IMR-90 (cell line): ENCODE results near the gene CAMKMT. TPM values are rescaled to one million over a fixed set of nuclear protein-coding genes. Genes with fewer than 3 reads are reported as not detected.
A peak's percentile ranks its signal among the peaks of the same experiment; 100 is the strongest.

Experiments
- ATAC-seq: fragments of 200-7000 bp; cut with Tn5 transposase; 2 replicates; pipeline ENCODE4 v1.9.1; 2020; ENCODE audit warnings: low read depth, mild to moderate bottlenecking, moderate library complexity
- BruUV-seq: library from RNA; stranded (reverse); fragments of 400-500 nt; replicated peaks from 2 replicates; lab custom pipeline; 2021; lab: Mats Ljungman, UMichigan
- CTCF ChIA-PET: fragments of 300-600 bp; formaldehyde crosslinking; extraction: SDS; loops from one replicate; lab custom pipeline; 2021; ENCODE audit warnings: antibody characterized with exemption; lab: Yijun Ruan, JAX
- POLR2A ChIA-PET: fragments of 300-600 bp; sonication (Branson Sonifier 250); formaldehyde crosslinking; loops from one replicate; lab custom pipeline; 2022; ENCODE audit warnings: antibody characterized with exemption; ENCODE audit not compliant: unreplicated experiment; lab: Charles Lee
- DNase-seq: peaks from one replicate; pipeline ENCODE4 v3.0.0; 2013
- H2AFZ ChIP-seq: replicated peaks from 2 replicates; pipeline ENCODE3; 2013; ENCODE audit warnings: low read length, mild to moderate bottlenecking; ENCODE audit not compliant: poor library complexity
- H2AK5ac ChIP-seq: 2 replicates; pipeline ENCODE4 v1.6.1; 2013; ENCODE audit warnings: low read depth, low read length, inconsistent platforms
- H2AK9ac ChIP-seq: replicated peaks from 2 replicates; pipeline ENCODE3; 2013; ENCODE audit warnings: mild to moderate bottlenecking, low read depth, low read length, moderate library complexity; ENCODE audit not compliant: poor library complexity
- H2BK120ac ChIP-seq: 2 replicates; pipeline ENCODE4 v1.6.1; 2013; ENCODE audit warnings: low read depth, low read length, inconsistent platforms
- H2BK15ac ChIP-seq: 3 replicates; pipeline ENCODE4 v1.6.1; 2013; ENCODE audit warnings: low read depth, low read length, inconsistent platforms
- H2BK20ac ChIP-seq: 2 replicates; pipeline ENCODE4 v1.6.1; 2013; ENCODE audit warnings: low read depth, mild to moderate bottlenecking, inconsistent platforms, low read length, moderate library complexity
- H2BK5ac ChIP-seq: 2 replicates; pipeline ENCODE4 v1.6.1; 2013; ENCODE audit warnings: mild to moderate bottlenecking, low read depth, low read length, inconsistent platforms; ENCODE audit not compliant: poor library complexity, severe bottlenecking
- H3K14ac ChIP-seq: replicated peaks from 2 replicates; pipeline ENCODE4 v1.6.1; 2013; ENCODE audit warnings: low read depth, low read length, inconsistent platforms
- H3K18ac ChIP-seq: 2 replicates; pipeline ENCODE4 v1.6.1; 2013; ENCODE audit warnings: low read depth, low read length, control low read depth
- H3K23ac ChIP-seq: 2 replicates; pipeline ENCODE4 v1.6.1; 2013; ENCODE audit warnings: low read depth, low read length, inconsistent platforms
- H3K27ac ChIP-seq: 2 replicates; pipeline ENCODE4 v1.5.1; 2013; ENCODE audit warnings: mild to moderate bottlenecking, control low read depth, low read length; ENCODE audit not compliant: insufficient read depth
- H3K27me3 ChIP-seq: 2 replicates; pipeline ENCODE4 v1.6.1; 2013; ENCODE audit warnings: low read length; ENCODE audit not compliant: control insufficient read depth, insufficient read depth
- H3K36me3 ChIP-seq: 2 replicates; pipeline ENCODE4 v1.6.1; 2013; ENCODE audit warnings: low read length, mixed read lengths; ENCODE audit not compliant: control insufficient read depth, insufficient read depth
- H3K4ac ChIP-seq: 2 replicates; pipeline ENCODE4 v1.6.1; 2013; ENCODE audit warnings: low read depth, low read length, inconsistent platforms
- H3K4me1 ChIP-seq: 2 replicates; pipeline ENCODE4 v1.6.1; 2013; ENCODE audit warnings: low read length, mixed read lengths; ENCODE audit not compliant: control insufficient read depth, insufficient read depth
- H3K4me2 ChIP-seq: 2 replicates; pipeline ENCODE4 v1.6.1; 2013; ENCODE audit warnings: low read depth, mild to moderate bottlenecking, control low read depth, low read length, moderate library complexity
- H3K4me3 ChIP-seq: 2 replicates; pipeline ENCODE4 v1.5.1; 2013; ENCODE audit warnings: low read depth, mild to moderate bottlenecking, control low read depth, low read length, moderate library complexity; ENCODE audit not compliant: insufficient read depth
- H3K56ac ChIP-seq: 2 replicates; pipeline ENCODE4 v1.6.1; 2013; ENCODE audit warnings: low read length, inconsistent platforms; ENCODE audit not compliant: insufficient read depth; ENCODE audit errors: extremely low read depth
- H3K79me1 ChIP-seq, 2 experiments: 2 replicates each; pipeline ENCODE4 v1.6.1; 2013; ENCODE audit warnings: low read length in 2 of 2, inconsistent platforms in 1 of 2, low read depth in 1 of 2
- H3K9ac ChIP-seq: 2 replicates; pipeline ENCODE4 v1.6.1; 2013; ENCODE audit warnings: low read depth, low read length, control low read depth
- H3K9me1 ChIP-seq: 2 replicates; pipeline ENCODE4 v1.6.1; 2013; ENCODE audit warnings: low read length, inconsistent platforms; ENCODE audit not compliant: insufficient read depth
- H3K9me3 ChIP-seq: 2 replicates; pipeline ENCODE4 v1.6.1; 2013; ENCODE audit warnings: low read length; ENCODE audit not compliant: control insufficient read depth, insufficient read depth
- H4K20me1 ChIP-seq: 2 replicates; pipeline ENCODE4 v1.6.1; 2013; ENCODE audit warnings: low read length, inconsistent platforms; ENCODE audit not compliant: insufficient read depth
- H4K5ac ChIP-seq: 2 replicates; pipeline ENCODE4 v1.6.1; 2013; ENCODE audit warnings: mild to moderate bottlenecking, low read depth, low read length, control low read depth
- H4K8ac ChIP-seq, 2 experiments: 2 replicates each; pipeline ENCODE4 v1.6.1; 2013; ENCODE audit warnings: low read depth in 2 of 2, low read length in 2 of 2, control low read depth in 1 of 2, inconsistent platforms in 1 of 2
- H4K91ac ChIP-seq: 2 replicates; pipeline ENCODE4 v1.6.1; 2013; ENCODE audit warnings: low read depth, low read length, inconsistent platforms; ENCODE audit not compliant: insufficient read depth
- BHLHE40 ChIP-seq: fragments of 150-350 bp; IDR thresholded peaks from 2 replicates; pipeline ENCODE4 v1.6.1; 2016; ENCODE audit warnings: mild to moderate bottlenecking, low read depth, low read length
- CTCF ChIP-seq: conservative IDR thresholded peaks from 2 replicates; pipeline ENCODE4 v1.5.1; 2012; ENCODE audit warnings: mild to moderate bottlenecking, low read depth, low read length, improper control_type of control experiment
- MAFK ChIP-seq: IDR thresholded peaks from 2 replicates; pipeline ENCODE4 v1.6.1; 2012; ENCODE audit warnings: low read depth, low read length, improper control_type of control experiment
- MXI1 ChIP-seq: IDR thresholded peaks from 2 replicates; pipeline ENCODE4 v1.6.1; 2012; ENCODE audit warnings: low read depth, mild to moderate bottlenecking, low read length, moderate library complexity, borderline replicate concordance
- NFE2L2 ChIP-seq: fragments of 150-350 bp; IDR thresholded peaks from 2 replicates; pipeline ENCODE4 v1.6.1; 2016; ENCODE audit warnings: low read depth, mild to moderate bottlenecking, low read length
- POLR2A ChIP-seq: IDR thresholded peaks from 2 replicates; pipeline ENCODE4 v1.6.1; 2012; ENCODE audit warnings: mild to moderate bottlenecking, low read depth, low read length
- SMC3 ChIP-seq: fragments of 150-350 bp; IDR thresholded peaks from 2 replicates; pipeline ENCODE4 v1.6.1; 2016; ENCODE audit warnings: low read depth, mild to moderate bottlenecking, antibody characterized with exemption, low read length, moderate library complexity
- dilution Hi-C: fragments of 300-500 bp; cut with HindIII; formaldehyde crosslinking; loops from one replicate; pipeline ENCODE4 v1.14.3; 2018; ENCODE audit warnings: low sequenced_read_pairs; ENCODE audit not compliant: unreplicated experiment
- in situ Hi-C: fragments of 300-500 bp; cut with MboI; formaldehyde crosslinking; loops from 3 replicates; pipeline ENCODE4 v1.14.3; 2019; ENCODE audit warnings: low sequenced_read_pairs, inconsistent platforms, mixed read lengths
- intact Hi-C: fragments of 100-400 bp; cut with micrococcal nuclease; formaldehyde crosslinking; loops from 2 replicates; pipeline ENCODE4 v1.10.0; 2022
- polyA plus RNA-seq, 3 experiments: library from polyadenylated mRNA; depleted of rRNA; stranded (reverse); fragments of >200 nt; gene quantifications; 2 replicates each; pipeline ENCODE4 v1.2.3, GENCODE V29; 2012; ENCODE audit warnings: low replicate concordance in 1 of 3
- total RNA-seq: library from RNA; depleted of rRNA; stranded (reverse); fragments of >200 nt; gene quantifications from 2 replicates; pipeline ENCODE4 v1.2.3, GENCODE V29; 2012

Gene CAMKMT
- total and polyA plus RNA-seq, 2 of the 4 experiments (the other 2 are of a cell fraction), result 4.4 to 6.8 TPM

GRCh38 chr2:44793322-44793870, 431.6 kb downstream of the CAMKMT start:
- Histone ChIP-seq H2BK5ac (no peak overlapping the region), H3K27ac (no peak overlapping the region), H3K56ac (no peak overlapping the region), H2BK15ac (no peak overlapping the region), H2AK9ac (no peak overlapping the region), H3K79me1 (no peaks in the 10 kb centered on the region), H3K27me3 (peaks cover 9% of the 10 kb centered on the region; the same call in 1 of the 2 replicates), H3K4me2 (no peak overlapping the region), H3K4me1 (no peaks in the 10 kb centered on the region), H4K20me1 (no peaks in the 10 kb centered on the region), H2AK5ac (no peak overlapping the region), H2BK20ac (no peak overlapping the region), H4K91ac (no peak overlapping the region), H3K9ac (no peak overlapping the region), H2BK120ac (no peak overlapping the region), H3K36me3 (no peaks in the 10 kb centered on the region), H3K9me1 (no peaks in the 10 kb centered on the region), H3K4me3 (no peak overlapping the region), H3K14ac (no peak overlapping the region), H3K4ac (no peak overlapping the region), H2AFZ (no peak overlapping the region), H4K8ac (no peak overlapping the region), H3K18ac (no peak overlapping the region), H4K5ac (no peak overlapping the region), H3K9me3 (no peaks in the 10 kb centered on the region), H3K23ac (no peak overlapping the region)
- ATAC-seq (no peak), DNase-seq (peak; percentile 14)
- ChIA-PET POLR2A (no interaction called here), CTCF (interaction anchor here (0.6 kb wide), 1 partner anchor 1229 kb away, joined by 4 read pairs; no protein-coding TSS in a partner anchor)
- dilution Hi-C loops, result no loop called here
- intact Hi-C loops, result no loop called here
- no TSS peak for BruUV-seq
- in situ Hi-C loops, result no loop called here
- TF ChIP-seq MXI1 (no peak), BHLHE40 (no peak), MAFK (no peak), POLR2A (no peak), CTCF (no peak), SMC3 (no peak), NFE2L2 (no peak)
